ENCODE results near the gene KIF11. TPM values are rescaled to one million over a fixed set of nuclear protein-coding genes. Genes with fewer than 3 reads are reported as not detected.

The KIF11 gene
- total and polyA plus RNA-seq, 4 donors = 1.0 to 7.5 (median 1.2) TPM

DNA sequence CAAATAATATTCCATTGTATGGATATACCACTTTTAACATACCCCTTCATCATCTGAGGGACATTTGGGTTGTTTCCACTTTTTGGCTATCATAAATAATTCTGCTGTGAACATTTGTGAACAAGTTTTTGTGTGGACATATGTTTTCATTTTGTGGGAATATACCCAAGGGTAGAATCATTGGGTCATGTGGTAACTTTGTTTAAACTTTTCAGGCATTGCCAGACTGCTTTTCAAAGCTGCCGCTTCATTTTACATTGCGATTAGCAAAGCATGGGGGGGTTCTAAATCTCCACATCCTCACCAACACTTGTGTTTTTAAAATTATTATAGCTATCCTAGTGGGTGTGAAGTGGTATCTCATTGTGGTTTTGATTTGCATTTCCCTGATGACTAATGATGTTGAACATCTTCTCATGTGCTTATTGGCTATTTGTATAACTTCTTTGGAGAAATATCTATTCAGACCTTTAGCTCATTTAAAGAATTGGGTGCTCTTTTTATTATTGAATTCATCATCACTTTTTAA is 88.4 kb downstream of the KIF11 start:
- no peak for DNase-seq
- Histone ChIP-seq H3K36me3 (ENCODE audit: control insufficient read depth in 4 of 4, insufficient read depth in 4 of 4, low read length in 4 of 4) (no peaks in the 10 kb centered on the region), H3K9ac (ENCODE audit: insufficient read depth in 1 of 2, low read length in 2 of 2) (no peak overlapping the region), H3K27ac (ENCODE audit: low read depth in 1 of 2, low read length in 1 of 2) (no peak overlapping the region), H3K4me3 (no peak overlapping the region), H3K4me1 (ENCODE audit: control insufficient read depth in 5 of 5, insufficient read depth in 5 of 5, low read length in 5 of 5) (no peaks in the 10 kb centered on the region), H3K27me3 (ENCODE audit: control insufficient read depth in 3 of 3, insufficient read depth in 3 of 3, low read length in 2 of 3) (peaks cover 0 to 5% (median 0%) of the 10 kb centered on the region in 3 donors), H3K9me3 (ENCODE audit: control insufficient read depth in 4 of 4, insufficient read depth in 3 of 4, low read length in 3 of 4) (peaks cover 0 to 5% (median 1%) of the 10 kb centered on the region in 4 donors)
- no peak for ATAC-seq (ENCODE audit: insufficient read depth, low FRiP score)
- TF ChIP-seq, protein P1, sequence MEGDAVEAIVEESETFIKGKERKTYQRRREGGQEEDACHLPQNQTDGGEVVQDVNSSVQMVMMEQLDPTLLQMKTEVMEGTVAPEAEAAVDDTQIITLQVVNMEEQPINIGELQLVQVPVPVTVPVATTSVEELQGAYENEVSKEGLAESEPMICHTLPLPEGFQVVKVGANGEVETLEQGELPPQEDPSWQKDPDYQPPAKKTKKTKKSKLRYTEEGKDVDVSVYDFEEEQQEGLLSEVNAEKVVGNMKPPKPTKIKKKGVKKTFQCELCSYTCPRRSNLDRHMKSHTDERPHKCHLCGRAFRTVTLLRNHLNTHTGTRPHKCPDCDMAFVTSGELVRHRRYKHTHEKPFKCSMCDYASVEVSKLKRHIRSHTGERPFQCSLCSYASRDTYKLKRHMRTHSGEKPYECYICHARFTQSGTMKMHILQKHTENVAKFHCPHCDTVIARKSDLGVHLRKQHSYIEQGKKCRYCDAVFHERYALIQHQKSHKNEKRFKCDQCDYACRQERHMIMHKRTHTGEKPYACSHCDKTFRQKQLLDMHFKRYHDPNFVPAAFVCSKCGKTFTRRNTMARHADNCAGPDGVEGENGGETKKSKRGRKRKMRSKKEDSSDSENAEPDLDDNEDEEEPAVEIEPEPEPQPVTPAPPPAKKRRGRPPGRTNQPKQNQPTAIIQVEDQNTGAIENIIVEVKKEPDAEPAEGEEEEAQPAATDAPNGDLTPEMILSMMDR (IDR thresholded peaks at IDR 0.05; ENCODE audit: control extremely low read depth, extremely low read depth) = no peak
- 94 to 96% methylated on average over 2 of the region's 2 CpGs for WGBS, 2 donors

DNA sequence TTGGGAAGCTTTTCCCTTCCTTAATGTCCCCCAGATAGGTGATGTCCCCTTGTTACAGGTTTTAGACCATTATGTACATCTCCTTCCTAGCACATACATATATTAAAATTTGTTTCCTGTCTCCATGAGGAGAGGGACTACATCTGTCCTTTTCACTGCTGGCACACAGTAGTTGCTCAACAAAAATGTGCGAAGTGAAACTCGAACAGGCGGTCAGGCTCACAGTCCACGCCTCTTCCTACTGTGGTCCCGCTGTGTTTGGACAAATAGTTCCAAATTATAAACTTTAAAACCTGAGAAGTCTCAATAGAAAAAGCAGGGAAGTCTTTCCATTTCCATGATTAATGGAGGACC is 95.6 kb downstream of the KIF11 start:
- DNase-seq = peak in 1 of 3 donors; percentile 13
- H3K4me1 ChIP-seq (ENCODE audit: control insufficient read depth in 5 of 5, insufficient read depth in 5 of 5, low read length in 5 of 5) = peaks cover 0 to 3% (median 0%) of the 10 kb centered on the region in 5 donors
- no peak overlapping the region for H3K9ac ChIP-seq (ENCODE audit: insufficient read depth in 1 of 2, low read length in 2 of 2)
- no peaks in the 10 kb centered on the region for H3K36me3 ChIP-seq (ENCODE audit: control insufficient read depth in 4 of 4, insufficient read depth in 4 of 4, low read length in 4 of 4)
- no peak overlapping the region for H3K4me3 ChIP-seq
- peaks cover 0 to 5% (median 1%) of the 10 kb centered on the region in 4 donors for H3K9me3 ChIP-seq (ENCODE audit: control insufficient read depth in 4 of 4, insufficient read depth in 3 of 4, low read length in 3 of 4)
- H3K27me3 ChIP-seq (ENCODE audit: control insufficient read depth in 3 of 3, insufficient read depth in 3 of 3, low read length in 2 of 3) = peaks cover 0 to 53% (median 44%) of the 10 kb centered on the region in 3 donors
- H3K27ac ChIP-seq (ENCODE audit: low read depth in 1 of 2, low read length in 1 of 2) = peak overlapping the region in 1 of 2 donors; percentile 87
- TF ChIP-seq, protein P1 (IDR thresholded peaks at IDR 0.05; ENCODE audit: control extremely low read depth, extremely low read depth) = no peak
- no peak for ATAC-seq (ENCODE audit: insufficient read depth, low FRiP score)
- 22 to 39% methylated on average over 5 of the region's 5 CpGs for WGBS, 2 donors

DNA sequence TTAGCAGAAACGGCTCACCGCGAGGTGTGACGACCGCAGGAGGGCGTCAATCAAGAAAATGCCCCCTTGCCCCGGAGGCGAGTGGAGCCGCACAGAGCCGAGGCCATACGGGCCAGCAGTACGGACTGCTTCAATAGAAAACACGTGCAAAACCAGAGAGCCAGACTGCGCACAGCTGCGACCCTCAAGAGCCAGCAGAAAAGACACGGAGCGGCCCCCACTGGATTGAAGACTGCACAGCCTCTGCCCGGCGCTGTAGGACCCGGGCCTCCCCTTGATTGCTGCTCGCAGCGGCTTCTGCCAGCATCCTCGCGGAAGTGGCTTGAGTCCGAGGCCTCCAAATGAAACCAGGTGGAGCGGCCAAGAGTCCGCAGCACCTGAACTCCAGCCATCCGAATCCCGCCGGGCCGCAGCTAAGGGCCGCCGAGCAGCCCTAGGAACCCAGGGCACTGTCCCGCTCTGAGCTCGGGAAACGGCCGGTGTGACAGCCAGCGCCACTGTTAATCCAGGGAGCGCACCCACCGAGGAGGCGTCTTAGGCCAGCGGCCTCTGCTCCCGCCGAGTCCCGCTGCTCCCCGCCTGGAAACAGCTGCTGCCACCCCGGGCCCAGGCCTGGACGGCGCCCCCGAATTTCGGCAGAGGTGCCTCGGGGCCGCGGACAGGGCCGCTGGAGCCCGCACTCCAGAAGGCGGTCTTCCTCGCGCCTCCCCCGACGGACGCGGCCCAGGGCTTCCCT is 96.2 kb downstream of the KIF11 start:
- Histone ChIP-seq H3K4me3 (peak overlapping the region; percentile 50), H3K4me1 (ENCODE audit: control insufficient read depth in 5 of 5, insufficient read depth in 5 of 5, low read length in 5 of 5) (peaks cover 0 to 3% (median 0%) of the 10 kb centered on the region in 5 donors), H3K9ac (ENCODE audit: insufficient read depth in 1 of 2, low read length in 2 of 2) (no peak overlapping the region), H3K27me3 (ENCODE audit: control insufficient read depth in 3 of 3, insufficient read depth in 3 of 3, low read length in 2 of 3) (peaks cover 0 to 58% (median 50%) of the 10 kb centered on the region in 3 donors), H3K9me3 (ENCODE audit: control insufficient read depth in 4 of 4, insufficient read depth in 3 of 4, low read length in 3 of 4) (peaks cover 0 to 5% (median 1%) of the 10 kb centered on the region in 4 donors), H3K27ac (ENCODE audit: low read depth in 1 of 2, low read length in 1 of 2) (peak overlapping the region in 1 of 2 donors; percentile 87), H3K36me3 (ENCODE audit: control insufficient read depth in 4 of 4, insufficient read depth in 4 of 4, low read length in 4 of 4) (no peaks in the 10 kb centered on the region)
- 1 to 2% methylated on average over 62 to 63 of the region's 63 CpGs for WGBS, 2 donors
- ATAC-seq (ENCODE audit: insufficient read depth, low FRiP score) (peak; percentile 16), DNase-seq (peak; percentile 47 to 52 (median 49))
- TF ChIP-seq, protein P1 (IDR thresholded peaks at IDR 0.05; ENCODE audit: control extremely low read depth, extremely low read depth) = no peak
